Panc1 (cell line): ENCODE results near the gene SERPINB13. TPM values are rescaled to one million over a fixed set of nuclear protein-coding genes. Genes with fewer than 3 reads are reported as not detected.

Experiments
- ATAC-seq: fragments of 200-7000 bp; cut with Tn5 transposase; 2 replicates; pipeline ENCODE4 v1.9.1; 2020; ENCODE audit warnings: mild to moderate bottlenecking, moderate library complexity
- BruUV-seq: library from RNA; stranded (reverse); fragments of 400-500 nt; replicated peaks from 2 replicates; lab custom pipeline; 2021; lab: Mats Ljungman, UMichigan
- CTCF ChIA-PET: fragments of 300-600 bp; sonication (Branson Sonifier 250); formaldehyde crosslinking; loops from one replicate; lab custom pipeline; 2022; ENCODE audit warnings: antibody characterized with exemption; lab: Charles Lee
- POLR2A ChIA-PET: fragments of 300-600 bp; sonication (Branson Sonifier 250); formaldehyde crosslinking; loops from one replicate; lab custom pipeline; 2022; ENCODE audit warnings: antibody characterized with exemption; lab: Charles Lee
- DNase-seq: peaks from one replicate; pipeline ENCODE4 v3.0.0-alpha.2; 2010; ENCODE audit warnings: low read depth, low spot score
- H3K27ac ChIP-seq: 2 replicates; pipeline ENCODE4 v1.5.1; 2011; ENCODE audit warnings: mild to moderate bottlenecking, low read length, inconsistent platforms
- H3K27me3 ChIP-seq: fragments of 200-500 bp; sonication (Bioruptor generic); 2 replicates; pipeline ENCODE4 v1.6.0; 2014; ENCODE audit warnings: low read length, inconsistent platforms; ENCODE audit not compliant: control insufficient read depth, insufficient read depth
- H3K36me3 ChIP-seq: fragments of 200-500 bp; sonication (Bioruptor generic); 2 replicates; pipeline ENCODE4 v1.5.1; 2014; ENCODE audit warnings: inconsistent platforms, mild to moderate bottlenecking, low read length, moderate library complexity; ENCODE audit not compliant: control insufficient read depth, insufficient read depth
- H3K4me1 ChIP-seq: 2 replicates; pipeline ENCODE4 v1.5.1; 2011; ENCODE audit warnings: inconsistent platforms, mild to moderate bottlenecking, low read length, moderate library complexity; ENCODE audit not compliant: control insufficient read depth, insufficient read depth
- H3K4me3 ChIP-seq, 2 experiments: 2 replicates each; pipeline ENCODE4 v1.5.1; 2011 to 2012; ENCODE audit warnings: low read depth in 2 of 2, low read length in 2 of 2, mild to moderate bottlenecking in 2 of 2, inconsistent platforms in 1 of 2, moderate library complexity in 1 of 2
- H3K9me3 ChIP-seq: fragments of 200-500 bp; sonication (Bioruptor generic); 2 replicates; pipeline ENCODE4 v1.5.1; 2014; ENCODE audit warnings: low read depth, mild to moderate bottlenecking, inconsistent platforms, low read length, moderate library complexity; ENCODE audit not compliant: control insufficient read depth, insufficient read depth
- POLR2AphosphoS5 ChIP-seq: IDR thresholded peaks from 2 replicates; pipeline ENCODE4 v1.6.1; 2012; ENCODE audit warnings: mild to moderate bottlenecking, low read depth, low read length, moderate library complexity
- SIN3A ChIP-seq: IDR thresholded peaks from 2 replicates; pipeline ENCODE4 v1.6.1; 2012; ENCODE audit warnings: low read depth, mild to moderate bottlenecking, low read length, moderate library complexity, borderline replicate concordance; ENCODE audit not compliant: insufficient read depth
- TCF7L2 ChIP-seq: IDR thresholded peaks from 2 replicates; pipeline ENCODE4 v1.6.1; 2011; ENCODE audit warnings: mild to moderate bottlenecking, low read depth, low read length, inconsistent platforms
- in situ Hi-C: cut with HindIII; loops from 2 replicates; pipeline ENCODE4 v1.10.0; 2016; ENCODE audit warnings: low sequenced_read_pairs, low pct_unique_long_range_greater_than_20kb
- intact Hi-C: fragments of 100-400 bp; cut with micrococcal nuclease; formaldehyde crosslinking; loops from one replicate; pipeline ENCODE4 v1.10.0; 2022; ENCODE audit not compliant: unreplicated experiment
- total RNA-seq: library from RNA; stranded (reverse); gene quantifications from one replicate; pipeline ENCODE4 v1.2.1, GENCODE V29; 2021; ENCODE audit not compliant: unreplicated experiment
- TF ChIP-seq, protein P1 (sequence below), 2 experiments: IDR thresholded peaks; 2 replicates each; pipeline ENCODE4 v1.6.1; 2011 to 2012; ENCODE audit warnings: low read depth in 2 of 2, control low read depth in 1 of 2, low read length in 1 of 2, mild to moderate bottlenecking in 1 of 2, moderate library complexity in 1 of 2; ENCODE audit not compliant: insufficient read depth in 1 of 2
- TF ChIP-seq, protein P2 (sequence below): fragments of 450-650 bp; IDR thresholded peaks from 2 replicates; pipeline ENCODE4 v1.5.1; 2017; ENCODE audit warnings: mild to moderate bottlenecking

The SERPINB13 gene
- total RNA-seq, 1 experiment from 2014 or later: not detected

DNA sequence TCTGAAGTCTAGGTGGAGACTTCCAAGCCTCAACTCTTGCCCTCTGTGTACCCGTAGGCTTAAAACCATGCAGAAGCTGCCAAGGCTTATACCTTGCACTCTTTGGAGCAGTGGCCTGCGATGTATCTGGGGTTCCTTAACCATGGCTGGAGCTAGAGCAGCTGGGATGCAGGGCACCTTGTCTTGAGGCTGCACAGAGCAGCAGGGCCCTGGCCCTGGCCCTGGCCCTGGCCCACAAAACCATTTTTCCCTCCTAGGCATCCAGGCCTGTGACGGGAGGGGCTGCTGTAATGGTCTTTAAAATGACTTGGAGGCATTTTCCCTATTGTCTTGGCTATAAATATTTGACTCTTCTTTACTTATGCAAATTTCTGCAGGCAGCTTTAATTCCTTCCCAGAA is 37.7 kb downstream of the SERPINB13 start:
- no peak for DNase-seq
- TF ChIP-seq, protein P1, sequence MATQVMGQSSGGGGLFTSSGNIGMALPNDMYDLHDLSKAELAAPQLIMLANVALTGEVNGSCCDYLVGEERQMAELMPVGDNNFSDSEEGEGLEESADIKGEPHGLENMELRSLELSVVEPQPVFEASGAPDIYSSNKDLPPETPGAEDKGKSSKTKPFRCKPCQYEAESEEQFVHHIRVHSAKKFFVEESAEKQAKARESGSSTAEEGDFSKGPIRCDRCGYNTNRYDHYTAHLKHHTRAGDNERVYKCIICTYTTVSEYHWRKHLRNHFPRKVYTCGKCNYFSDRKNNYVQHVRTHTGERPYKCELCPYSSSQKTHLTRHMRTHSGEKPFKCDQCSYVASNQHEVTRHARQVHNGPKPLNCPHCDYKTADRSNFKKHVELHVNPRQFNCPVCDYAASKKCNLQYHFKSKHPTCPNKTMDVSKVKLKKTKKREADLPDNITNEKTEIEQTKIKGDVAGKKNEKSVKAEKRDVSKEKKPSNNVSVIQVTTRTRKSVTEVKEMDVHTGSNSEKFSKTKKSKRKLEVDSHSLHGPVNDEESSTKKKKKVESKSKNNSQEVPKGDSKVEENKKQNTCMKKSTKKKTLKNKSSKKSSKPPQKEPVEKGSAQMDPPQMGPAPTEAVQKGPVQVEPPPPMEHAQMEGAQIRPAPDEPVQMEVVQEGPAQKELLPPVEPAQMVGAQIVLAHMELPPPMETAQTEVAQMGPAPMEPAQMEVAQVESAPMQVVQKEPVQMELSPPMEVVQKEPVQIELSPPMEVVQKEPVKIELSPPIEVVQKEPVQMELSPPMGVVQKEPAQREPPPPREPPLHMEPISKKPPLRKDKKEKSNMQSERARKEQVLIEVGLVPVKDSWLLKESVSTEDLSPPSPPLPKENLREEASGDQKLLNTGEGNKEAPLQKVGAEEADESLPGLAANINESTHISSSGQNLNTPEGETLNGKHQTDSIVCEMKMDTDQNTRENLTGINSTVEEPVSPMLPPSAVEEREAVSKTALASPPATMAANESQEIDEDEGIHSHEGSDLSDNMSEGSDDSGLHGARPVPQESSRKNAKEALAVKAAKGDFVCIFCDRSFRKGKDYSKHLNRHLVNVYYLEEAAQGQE (IDR thresholded peaks at IDR 0.05; ENCODE audit: insufficient read depth in 1 of 2, low read depth in 2 of 2, low read length in 1 of 2): no peak
- TF ChIP-seq POLR2AphosphoS5: no peak
- no peak for TF ChIP-seq TCF7L2
- TF ChIP-seq SIN3A: no peak
- TF ChIP-seq, protein P2, sequence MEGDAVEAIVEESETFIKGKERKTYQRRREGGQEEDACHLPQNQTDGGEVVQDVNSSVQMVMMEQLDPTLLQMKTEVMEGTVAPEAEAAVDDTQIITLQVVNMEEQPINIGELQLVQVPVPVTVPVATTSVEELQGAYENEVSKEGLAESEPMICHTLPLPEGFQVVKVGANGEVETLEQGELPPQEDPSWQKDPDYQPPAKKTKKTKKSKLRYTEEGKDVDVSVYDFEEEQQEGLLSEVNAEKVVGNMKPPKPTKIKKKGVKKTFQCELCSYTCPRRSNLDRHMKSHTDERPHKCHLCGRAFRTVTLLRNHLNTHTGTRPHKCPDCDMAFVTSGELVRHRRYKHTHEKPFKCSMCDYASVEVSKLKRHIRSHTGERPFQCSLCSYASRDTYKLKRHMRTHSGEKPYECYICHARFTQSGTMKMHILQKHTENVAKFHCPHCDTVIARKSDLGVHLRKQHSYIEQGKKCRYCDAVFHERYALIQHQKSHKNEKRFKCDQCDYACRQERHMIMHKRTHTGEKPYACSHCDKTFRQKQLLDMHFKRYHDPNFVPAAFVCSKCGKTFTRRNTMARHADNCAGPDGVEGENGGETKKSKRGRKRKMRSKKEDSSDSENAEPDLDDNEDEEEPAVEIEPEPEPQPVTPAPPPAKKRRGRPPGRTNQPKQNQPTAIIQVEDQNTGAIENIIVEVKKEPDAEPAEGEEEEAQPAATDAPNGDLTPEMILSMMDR: no peak
- BruUV-seq: no TSS peak
- no peaks in the 10 kb centered on the region for H3K9me3 ChIP-seq
- in situ Hi-C loops (no loop called here), intact Hi-C loops (no loop called here)
- ATAC-seq: no peak
- POLR2A ChIA-PET: no interaction called here
- no peaks in the 10 kb centered on the region for H3K36me3 ChIP-seq
- no peaks in the 10 kb centered on the region for H3K4me1 ChIP-seq
- H3K4me3 ChIP-seq: no peak overlapping the region
- H3K27me3 ChIP-seq: no peaks in the 10 kb centered on the region
- CTCF ChIA-PET: no interaction called here
- no peak overlapping the region for H3K27ac ChIP-seq

DNA sequence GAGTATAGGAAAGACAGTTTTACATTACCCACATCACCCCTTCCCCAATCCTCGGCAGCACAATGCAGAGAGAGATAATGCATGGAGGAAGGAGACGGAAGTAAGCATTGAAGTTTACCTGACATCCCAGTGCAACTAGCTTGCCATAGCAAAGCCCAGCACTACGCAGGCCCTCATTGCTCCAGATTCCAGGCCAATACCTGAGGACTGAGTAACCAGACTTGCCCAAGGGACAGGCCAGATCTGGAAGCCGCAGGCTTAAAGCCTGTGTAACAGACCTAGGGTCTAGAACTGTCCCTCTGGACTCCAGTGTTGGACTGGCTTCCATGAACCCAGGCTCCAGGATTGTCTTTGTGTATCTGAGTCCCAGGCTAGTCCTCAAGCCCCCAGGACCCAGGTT is 39.3 kb downstream of the SERPINB13 start:
- DNase-seq: no peak
- BruUV-seq: no TSS peak
- no peak for ATAC-seq
- H3K4me1 ChIP-seq: no peaks in the 10 kb centered on the region
- no peak overlapping the region for H3K27ac ChIP-seq
- no peaks in the 10 kb centered on the region for H3K27me3 ChIP-seq
- intact Hi-C loops (no loop called here), in situ Hi-C loops (no loop called here)
- H3K36me3 ChIP-seq: no peaks in the 10 kb centered on the region
- no peaks in the 10 kb centered on the region for H3K9me3 ChIP-seq
- TF ChIP-seq SIN3A (no peak), POLR2AphosphoS5 (no peak)
- TF ChIP-seq, protein P2: no peak
- POLR2A ChIA-PET: no interaction called here
- CTCF ChIA-PET: no interaction called here
- H3K4me3 ChIP-seq: no peak overlapping the region

DNA sequence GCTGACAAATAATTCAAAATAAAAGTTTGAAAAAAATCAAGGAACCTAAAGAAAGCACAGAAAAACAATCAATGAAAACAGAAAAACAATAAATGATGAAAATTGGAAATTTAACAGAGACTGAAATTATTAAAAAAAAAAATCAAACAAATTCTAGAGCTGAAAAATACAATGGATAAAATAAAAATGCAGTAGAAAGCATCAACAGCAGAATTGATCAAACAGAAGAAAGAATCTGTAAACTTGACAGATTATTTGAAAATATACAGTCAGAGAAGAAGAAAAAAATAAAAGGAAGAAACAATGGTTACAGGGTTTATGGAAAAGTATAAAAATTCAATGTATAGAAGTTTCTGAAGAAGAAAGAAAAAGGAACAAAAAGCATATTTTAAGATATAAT is 40.7 kb downstream of the SERPINB13 start:
- intact Hi-C loops: no loop called here
- CTCF ChIA-PET: no interaction called here
- no TSS peak for BruUV-seq

More for the DNA sequence above, 40.7 kb downstream of the SERPINB13 start:
- no peaks in the 10 kb centered on the region for H3K9me3 ChIP-seq
- in situ Hi-C loops: no loop called here
- H3K27me3 ChIP-seq: no peaks in the 10 kb centered on the region
- H3K36me3 ChIP-seq: no peaks in the 10 kb centered on the region
- DNase-seq (no peak), ATAC-seq (no peak)
- H3K4me1 ChIP-seq: no peaks in the 10 kb centered on the region
- H3K4me3 ChIP-seq: no peak overlapping the region
- TF ChIP-seq, protein P2: no peak
- TF ChIP-seq SIN3A (no peak), POLR2AphosphoS5 (no peak), TCF7L2 (no peak)
- TF ChIP-seq, protein P1 (IDR thresholded peaks at IDR 0.05; ENCODE audit: insufficient read depth in 1 of 2, low read depth in 2 of 2, low read length in 1 of 2): no peak
- POLR2A ChIA-PET: no interaction called here
- no peak overlapping the region for H3K27ac ChIP-seq
